ENCODE measurements around the gene NEDD4L. TPM values are rescaled to one million over a fixed set of nuclear protein-coding genes. Genes with fewer than 3 reads are reported as not detected.

NEDD4L gene
- total RNA-seq, 1 donor from 2014 or later, result 162 TPM

- Mint-ChIP-seq H3K9me3 (ENCODE audit: low read depth) (no peaks in the 10 kb centered on the region), H3K36me3 (ENCODE audit: insufficient read depth) (peaks cover 8% of the 10 kb centered on the region), H3K4me1 (ENCODE audit: low read depth) (peaks cover 7% of the 10 kb centered on the region), H3K27me3 (no peaks in the 10 kb centered on the region), H3K4me3 (ENCODE audit: low read depth) (no peak overlapping the region), H3K27ac (no peak overlapping the region)
- TF ChIP-seq CTCF (IDR thresholded peaks at IDR 0.05; ENCODE audit: unreplicated experiment), result no peak
- DNase-seq (ENCODE audit: low spot score, unreplicated experiment), result no peak
These were observed 33.3 kb downstream of the NEDD4L start for GRCh38 chr18:58077329-58077728.

GRCh38 chr18:58078889-58079573 is 35.0 kb downstream of the NEDD4L start:
- H3K36me3 Mint-ChIP-seq (ENCODE audit: insufficient read depth), result peaks cover 9% of the 10 kb centered on the region
- no peak overlapping the region for H3K27ac Mint-ChIP-seq
- no peak for TF ChIP-seq CTCF (IDR thresholded peaks at IDR 0.05; ENCODE audit: unreplicated experiment)
- H3K27me3 Mint-ChIP-seq, result no peaks in the 10 kb centered on the region
- no peak for DNase-seq (ENCODE audit: low spot score, unreplicated experiment)
- peaks cover 7% of the 10 kb centered on the region for H3K4me1 Mint-ChIP-seq (ENCODE audit: low read depth)
- H3K4me3 Mint-ChIP-seq (ENCODE audit: low read depth), result no peak overlapping the region
- H3K9me3 Mint-ChIP-seq (ENCODE audit: low read depth), result peaks cover 2% of the 10 kb centered on the region

DNA sequence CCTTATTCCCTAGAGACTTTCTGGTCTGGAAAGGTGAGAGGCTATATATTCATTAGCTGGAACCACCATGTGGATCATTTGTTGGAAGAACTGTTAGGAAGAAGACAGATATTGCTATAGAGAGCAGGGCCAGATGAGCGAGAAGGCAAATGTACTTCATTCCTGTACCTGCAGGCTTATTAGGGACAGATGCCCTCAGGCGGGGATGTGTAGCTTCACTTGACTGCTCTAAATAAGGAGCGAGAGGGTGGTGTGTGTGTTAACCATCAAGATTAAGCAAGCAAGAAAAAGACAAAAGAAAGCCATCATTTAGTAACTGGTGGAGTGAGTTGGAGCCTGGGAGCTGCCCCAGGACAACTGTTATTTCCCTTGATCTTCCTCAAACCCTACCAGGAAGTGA is 36.4 kb downstream of the NEDD4L start:
- H3K27me3 Mint-ChIP-seq, result no peaks in the 10 kb centered on the region
- DNase-seq (ENCODE audit: low spot score, unreplicated experiment), result no peak
- peak overlapping the region; percentile 62 for H3K27ac Mint-ChIP-seq
- peaks cover 18% of the 10 kb centered on the region for H3K36me3 Mint-ChIP-seq (ENCODE audit: insufficient read depth)
- no peak for TF ChIP-seq CTCF (IDR thresholded peaks at IDR 0.05; ENCODE audit: unreplicated experiment)
- H3K9me3 Mint-ChIP-seq (ENCODE audit: low read depth), result peaks cover 11% of the 10 kb centered on the region
- H3K4me1 Mint-ChIP-seq (ENCODE audit: low read depth), result peaks cover 7% of the 10 kb centered on the region
- H3K4me3 Mint-ChIP-seq (ENCODE audit: low read depth), result no peak overlapping the region

- Mint-ChIP-seq H3K4me1 (ENCODE audit: low read depth) (peaks cover 19% of the 10 kb centered on the region), H3K4me3 (ENCODE audit: low read depth) (no peak overlapping the region), H3K27ac (peak overlapping the region; percentile 93), H3K27me3 (no peaks in the 10 kb centered on the region), H3K36me3 (ENCODE audit: insufficient read depth) (peaks cover 45% of the 10 kb centered on the region), H3K9me3 (ENCODE audit: low read depth) (peaks cover 23% of the 10 kb centered on the region)
- TF ChIP-seq CTCF (IDR thresholded peaks at IDR 0.05; ENCODE audit: unreplicated experiment), result no peak
- no peak for DNase-seq (ENCODE audit: low spot score, unreplicated experiment)
These were observed 44.1 kb downstream of the NEDD4L start for GRCh38 chr18:58087928-58088690.

DNA sequence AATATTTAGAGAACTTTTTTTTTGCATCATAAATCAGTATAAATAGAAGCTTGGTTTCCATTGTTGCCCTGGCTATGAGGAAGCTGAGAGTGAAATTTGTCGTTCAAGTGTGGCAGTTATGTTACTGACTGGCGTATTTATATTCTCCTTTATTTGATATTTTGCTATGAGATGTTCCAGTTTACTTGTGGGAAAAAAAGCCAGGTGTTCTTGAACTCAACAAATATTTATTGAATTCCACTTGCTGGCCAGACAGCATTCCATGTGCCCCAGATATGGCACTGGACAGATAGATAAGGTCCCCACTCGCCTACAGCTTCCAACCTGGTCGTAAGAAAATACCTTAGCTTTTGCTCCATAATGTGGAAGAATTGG is 44.7 kb downstream of the NEDD4L start:
- no peaks in the 10 kb centered on the region for H3K27me3 Mint-ChIP-seq
- H3K36me3 Mint-ChIP-seq (ENCODE audit: insufficient read depth), result peaks cover 44% of the 10 kb centered on the region
- H3K9me3 Mint-ChIP-seq (ENCODE audit: low read depth), result peaks cover 23% of the 10 kb centered on the region
- no peak for TF ChIP-seq CTCF (IDR thresholded peaks at IDR 0.05; ENCODE audit: unreplicated experiment)
- H3K27ac Mint-ChIP-seq, result peak overlapping the region; percentile 93
- no peak for DNase-seq (ENCODE audit: low spot score, unreplicated experiment)
- H3K4me1 Mint-ChIP-seq (ENCODE audit: low read depth), result peaks cover 20% of the 10 kb centered on the region
- peak overlapping the region; percentile 13 for H3K4me3 Mint-ChIP-seq (ENCODE audit: low read depth)
